Hematopoietic multipotent progenitor cell treated with erythropoietin and hydrocortisone succinate and interleukin-3 and kit ligand, for 17 days (in vitro differentiated cells): ENCODE measurements around the gene NOL9.
"Not testable (repeated sequence)": the region's sequence is repeated elsewhere in the genome, so short reads cannot be mapped to it uniquely, and the experiment has no call there.

Experiments
- DNase-seq: peaks from one replicate; pipeline ENCODE4 v3.0.0-alpha.2; 2015; ENCODE audit warnings: low spot score

Gene NOL9

GRCh38 chr1:6503884-6504602 lies 50.3 kb downstream of the NOL9 start:
- DNase-seq: no peak

- DNase-seq: no peak
These were observed 52.1 kb downstream of the NOL9 start for GRCh38 chr1:6502000-6502891.

GRCh38 chr1:6501279-6501813 lies 53.0 kb downstream of the NOL9 start:
- no peak for DNase-seq

- no peak for DNase-seq
These were observed 53.6 kb downstream of the NOL9 start for GRCh38 chr1:6500544-6501278.

- no peak for DNase-seq
These were observed 55.0 kb downstream of the NOL9 start for GRCh38 chr1:6499296-6499695.

GRCh38 chr1:6498576-6499111 lies 55.7 kb downstream of the NOL9 start:
- DNase-seq: no peak

- no peak for DNase-seq
These were observed 56.3 kb downstream of the NOL9 start for GRCh38 chr1:6497867-6498575.

GRCh38 chr1:6497215-6497866 lies 57.0 kb downstream of the NOL9 start:
- DNase-seq: no peak

- no peak for DNase-seq
These were observed 57.5 kb downstream of the NOL9 start for GRCh38 chr1:6496890-6497214.

GRCh38 chr1:6496365-6496721 lies 58.0 kb downstream of the NOL9 start:
- DNase-seq: no peak

GRCh38 chr1:6495540-6496364 lies 58.6 kb downstream of the NOL9 start:
- DNase-seq: no peak

GRCh38 chr1:6495041-6495441 lies 59.3 kb downstream of the NOL9 start:
- DNase-seq: no peak

GRCh38 chr1:6494627-6495026 lies 59.7 kb downstream of the NOL9 start:
- DNase-seq: no peak

GRCh38 chr1:6493834-6494223 lies 60.5 kb downstream of the NOL9 start:
- DNase-seq: not testable (repeated sequence)

- DNase-seq: no peak
These were observed 62.3 kb downstream of the NOL9 start for GRCh38 chr1:6491966-6492365.

- DNase-seq: no peak
These were observed 62.8 kb downstream of the NOL9 start, which contains the start of gene PLEKHG5 for GRCh38 chr1:6491480-6491962. Gene PLEKHG5 (minus strand): TSS chr1:6491667. CDS start chr1:6477571, 14,096 bp downstream.

- DNase-seq: no peak
These were observed 63.2 kb downstream of the NOL9 start for GRCh38 chr1:6491081-6491449.

GRCh38 chr1:6490181-6491080 lies 63.9 kb downstream of the NOL9 start:
- DNase-seq: no peak

- peak; percentile 66 for DNase-seq
These were observed 64.5 kb downstream of the NOL9 start for GRCh38 chr1:6489799-6490180.
